Fibroblast of gingiva (primary cell): ENCODE results near the gene SKAP1.
"Not testable (repeated sequence)": the region's sequence is repeated elsewhere in the genome, so short reads cannot be mapped to it uniquely, and the experiment has no call there.

ENCODE experiments used
- DNase-seq: peaks from one replicate; pipeline ENCODE4 v3.0.0-alpha.2; 2011; ENCODE audit warnings: low read depth

The SKAP1 gene

GRCh38 chr17:48445248-48445620 is 15.2 kb upstream of the SKAP1 start:
- DNase-seq = no peak

GRCh38 chr17:48444516-48445247 is 14.7 kb upstream of the SKAP1 start:
- DNase-seq = no peak

GRCh38 chr17:48443712-48444111 is 13.7 kb upstream of the SKAP1 start:
- no peak for DNase-seq

DNA sequence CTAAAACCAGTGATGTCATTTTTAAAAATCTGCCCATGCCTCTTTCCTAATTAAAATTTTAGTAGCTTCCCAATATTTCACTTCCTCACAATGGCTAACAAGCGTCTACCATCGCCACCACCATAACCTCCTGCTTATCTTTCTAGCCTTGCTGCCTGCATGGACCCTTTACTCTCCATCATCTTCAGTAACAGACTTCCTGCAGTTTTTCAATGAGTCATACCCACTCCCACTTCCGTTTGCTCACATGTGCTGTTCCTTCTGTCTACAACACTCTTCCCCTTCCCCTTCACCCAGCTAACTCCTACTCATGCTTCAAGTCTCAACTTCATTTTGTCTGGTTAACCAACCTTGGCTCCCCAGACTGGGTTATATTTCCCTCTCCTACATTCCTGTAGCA is 12.8 kb upstream of the SKAP1 start:
- DNase-seq = no peak

GRCh38 chr17:48441862-48442261 is 11.8 kb upstream of the SKAP1 start:
- DNase-seq = no peak

DNA sequence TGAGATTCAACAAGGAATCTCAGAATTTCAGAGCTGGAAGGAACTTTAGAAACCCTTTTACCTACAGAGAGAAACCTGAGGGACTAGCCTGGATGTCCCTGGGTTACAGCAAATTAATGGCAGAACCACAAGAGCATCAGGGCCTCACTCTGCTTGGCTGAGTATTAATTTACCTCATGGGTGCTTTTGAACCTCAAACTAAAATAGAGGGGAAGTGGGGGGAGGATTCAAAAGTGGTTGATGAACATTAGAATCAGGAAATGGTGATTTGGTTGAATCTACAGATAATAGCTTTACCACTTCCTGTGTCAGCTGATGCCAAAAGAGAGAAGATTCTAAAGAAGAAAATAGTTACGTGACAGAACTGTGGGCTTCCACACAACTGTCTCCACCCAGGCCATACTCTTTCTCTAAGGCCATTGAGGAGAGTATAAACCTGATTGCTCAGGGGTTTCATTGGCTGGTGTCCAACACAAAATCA is 11.3 kb upstream of the SKAP1 start:
- no peak for DNase-seq

- no peak for DNase-seq
Observed at GRCh38 chr17:48440669-48441068, 10.7 kb upstream of the SKAP1 start.

DNA sequence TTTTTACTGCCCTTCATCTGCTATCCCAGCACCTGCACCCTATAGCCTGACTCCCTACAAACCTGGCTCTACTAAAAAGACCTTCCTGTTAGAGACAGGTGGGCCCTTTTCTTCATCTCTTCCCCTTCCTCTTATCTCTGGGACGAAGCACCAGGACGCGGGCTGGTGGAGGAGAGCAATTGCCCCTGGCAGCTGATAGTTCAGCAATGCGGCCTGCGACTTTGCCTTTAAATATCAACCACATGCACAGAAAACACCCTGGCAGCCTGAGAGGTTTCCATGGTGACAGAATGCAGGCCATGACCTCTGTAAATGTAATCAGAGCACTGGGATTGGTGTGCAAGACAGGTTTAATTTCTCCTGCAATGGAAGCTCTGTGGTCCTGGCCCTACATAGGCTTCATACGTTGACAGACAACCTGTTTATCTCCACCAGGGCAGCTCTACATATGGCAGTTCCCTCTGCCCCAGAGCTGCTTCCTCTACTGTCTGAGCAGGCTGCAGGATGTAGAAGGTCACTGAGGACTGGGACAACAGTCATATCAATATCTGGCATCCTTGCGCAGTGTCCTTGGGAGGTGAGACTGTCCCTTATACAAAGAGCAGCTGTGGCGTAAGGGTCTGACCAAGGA is 10.0 kb upstream of the SKAP1 start:
- DNase-seq = no peak

- DNase-seq = no peak
Observed at GRCh38 chr17:48439110-48439850, 9.3 kb upstream of the SKAP1 start.

GRCh38 chr17:48438516-48439061 is 8.6 kb upstream of the SKAP1 start:
- DNase-seq = no peak

- no peak for DNase-seq
Observed at GRCh38 chr17:48433896-48434295, 3.9 kb upstream of the SKAP1 start.

- DNase-seq = no peak
Observed at GRCh38 chr17:48432820-48433775, 3.1 kb upstream of the SKAP1 start.

- DNase-seq = no peak
Observed at GRCh38 chr17:48429156-48429555, 858 bp downstream of the SKAP1 start.

GRCh38 chr17:48427598-48427997 is 2.4 kb downstream of the SKAP1 start:
- DNase-seq = no peak

- no peak for DNase-seq
Observed at GRCh38 chr17:48426761-48427500, 3.1 kb downstream of the SKAP1 start.

DNA sequence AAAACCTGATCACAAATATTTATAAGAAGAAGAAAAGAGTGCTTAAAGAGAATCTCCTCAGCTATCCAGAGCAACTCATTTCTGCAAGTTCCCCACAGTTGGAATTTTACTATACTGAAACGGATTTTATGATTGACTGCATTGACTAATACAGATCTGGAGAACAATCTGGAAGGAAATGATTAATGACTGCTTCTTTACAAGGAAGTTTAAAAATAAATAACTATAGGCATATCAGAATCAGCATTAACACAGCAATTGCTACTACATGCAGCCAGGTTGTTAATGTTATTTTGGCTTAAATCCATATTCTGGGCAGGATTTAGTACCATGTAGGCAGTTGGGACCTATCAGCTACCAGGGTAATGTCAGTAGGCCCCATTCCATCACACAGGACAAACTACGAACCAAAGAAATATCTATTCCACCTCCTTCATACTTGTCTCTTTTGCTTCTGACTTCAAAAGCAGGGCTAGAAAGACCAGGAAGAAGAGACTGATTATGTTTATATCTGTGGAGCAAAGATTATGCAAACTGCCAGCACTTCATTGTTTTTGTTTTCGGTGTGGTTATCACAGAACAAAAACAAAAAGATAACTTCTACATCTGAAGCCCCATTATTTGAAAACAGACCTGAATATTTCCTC is 3.9 kb downstream of the SKAP1 start:
- DNase-seq = no peak

GRCh38 chr17:48422060-48422459 is 8.0 kb downstream of the SKAP1 start:
- not testable (repeated sequence) for DNase-seq

- no peak for DNase-seq
Observed at GRCh38 chr17:48420823-48421222, 9.2 kb downstream of the SKAP1 start.

DNA sequence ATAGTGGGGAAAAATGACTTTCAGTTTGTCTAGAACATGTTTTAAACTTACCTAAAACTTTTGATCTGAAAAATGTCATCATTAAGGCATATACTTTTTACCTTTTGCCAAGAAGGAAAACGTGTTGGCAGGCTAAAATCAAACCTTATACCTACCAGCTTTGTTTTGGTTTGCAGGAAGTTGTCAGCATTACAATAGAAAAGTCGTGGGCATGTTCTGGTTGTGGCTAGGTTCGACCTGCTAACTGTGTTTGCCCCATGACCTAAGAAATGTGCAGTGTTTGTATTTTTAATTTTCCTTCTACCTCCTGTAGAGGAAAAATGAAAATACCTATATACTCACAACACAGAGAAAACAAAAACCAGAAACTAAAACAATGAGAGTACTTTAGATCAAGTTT is 13.0 kb downstream of the SKAP1 start:
- no peak for DNase-seq

GRCh38 chr17:48413613-48414405 is 16.2 kb downstream of the SKAP1 start:
- DNase-seq = no peak
